ENCODE data around the gene TLE3.

Gene TLE3

GRCh38 chr15:70097321-70098152 is at the start of gene TLE3:
Gene TLE3 (minus strand): TSS chr15:70097917. CDS start chr15:70096798, 1,119 bp downstream.
- no peaks in the 10 kb centered on the region for H3K9me3 ChIP-seq (ENCODE audit: insufficient read depth, low read length)
- peaks cover 5% of the 10 kb centered on the region for H3K27me3 ChIP-seq (ENCODE audit: insufficient read depth, insufficient read length)
- peak within 1 kb of the TSS; percentile 96 for H3K9ac ChIP-seq (ENCODE audit: insufficient read length, low read depth)
- DNase-seq (ENCODE audit: low read depth, low spot score), result peak; percentile 96
- H3K4me3 ChIP-seq (ENCODE audit: insufficient read length, low read depth), result peak within 1 kb of the TSS; percentile 93
- no peak for TF ChIP-seq ZNF274 (IDR thresholded peaks at IDR 0.05; ENCODE audit: low read depth, low read length)
- no peak for TF ChIP-seq SUZ12 (IDR thresholded peaks at IDR 0.05; ENCODE audit: extremely low read depth, insufficient read depth, insufficient read length)
- TF ChIP-seq YY1 (IDR thresholded peaks at IDR 0.05; ENCODE audit: insufficient read depth, insufficient read length), result no peak
- peaks cover 32% of the 10 kb centered on the region for H3K36me3 ChIP-seq (ENCODE audit: insufficient read depth, insufficient read length, low read length)
- peaks cover 22% of the 10 kb centered on the region for H3K4me1 ChIP-seq (ENCODE audit: insufficient read depth, insufficient read length)

- Histone ChIP-seq H3K27me3 (ENCODE audit: insufficient read depth, insufficient read length) (no peaks in the 10 kb centered on the region), H3K4me1 (ENCODE audit: insufficient read depth, insufficient read length) (peaks cover 9% of the 10 kb centered on the region), H3K9ac (ENCODE audit: insufficient read length, low read depth) (no peak overlapping the region), H3K9me3 (ENCODE audit: insufficient read depth, low read length) (no peaks in the 10 kb centered on the region), H3K36me3 (ENCODE audit: insufficient read depth, insufficient read length, low read length) (no peaks in the 10 kb centered on the region), H3K4me3 (ENCODE audit: insufficient read length, low read depth) (no peak overlapping the region)
- DNase-seq (ENCODE audit: low read depth, low spot score), result no peak
- no peak for TF ChIP-seq YY1 (IDR thresholded peaks at IDR 0.05; ENCODE audit: insufficient read depth, insufficient read length)
- TF ChIP-seq ZNF274 (IDR thresholded peaks at IDR 0.05; ENCODE audit: low read depth, low read length), result no peak
- no peak for TF ChIP-seq SUZ12 (IDR thresholded peaks at IDR 0.05; ENCODE audit: extremely low read depth, insufficient read depth, insufficient read length)
These were observed 49.6 kb upstream of the TLE3 start for GRCh38 chr15:70147178-70147760.

- no peaks in the 10 kb centered on the region for H3K36me3 ChIP-seq (ENCODE audit: insufficient read depth, insufficient read length, low read length)
- DNase-seq (ENCODE audit: low read depth, low spot score), result no peak
- no peak overlapping the region for H3K9ac ChIP-seq (ENCODE audit: insufficient read length, low read depth)
- H3K4me1 ChIP-seq (ENCODE audit: insufficient read depth, insufficient read length), result peaks cover 9% of the 10 kb centered on the region
- TF ChIP-seq YY1 (IDR thresholded peaks at IDR 0.05; ENCODE audit: insufficient read depth, insufficient read length) (no peak), ZNF274 (IDR thresholded peaks at IDR 0.05; ENCODE audit: low read depth, low read length) (no peak), SUZ12 (IDR thresholded peaks at IDR 0.05; ENCODE audit: extremely low read depth, insufficient read depth, insufficient read length) (no peak)
- H3K9me3 ChIP-seq (ENCODE audit: insufficient read depth, low read length), result no peaks in the 10 kb centered on the region
- no peaks in the 10 kb centered on the region for H3K27me3 ChIP-seq (ENCODE audit: insufficient read depth, insufficient read length)
- no peak overlapping the region for H3K4me3 ChIP-seq (ENCODE audit: insufficient read length, low read depth)
These were observed 49.1 kb upstream of the TLE3 start for GRCh38 chr15:70146771-70147170.

- Histone ChIP-seq H3K27me3 (ENCODE audit: insufficient read depth, insufficient read length) (no peaks in the 10 kb centered on the region), H3K9me3 (ENCODE audit: insufficient read depth, low read length) (no peaks in the 10 kb centered on the region), H3K4me3 (ENCODE audit: insufficient read length, low read depth) (no peak overlapping the region), H3K9ac (ENCODE audit: insufficient read length, low read depth) (no peak overlapping the region), H3K36me3 (ENCODE audit: insufficient read depth, insufficient read length, low read length) (no peaks in the 10 kb centered on the region), H3K4me1 (ENCODE audit: insufficient read depth, insufficient read length) (peaks cover 9% of the 10 kb centered on the region)
- DNase-seq (ENCODE audit: low read depth, low spot score), result no peak
- TF ChIP-seq SUZ12 (IDR thresholded peaks at IDR 0.05; ENCODE audit: extremely low read depth, insufficient read depth, insufficient read length) (no peak), ZNF274 (IDR thresholded peaks at IDR 0.05; ENCODE audit: low read depth, low read length) (no peak), YY1 (IDR thresholded peaks at IDR 0.05; ENCODE audit: insufficient read depth, insufficient read length) (no peak)
These were observed 48.4 kb upstream of the TLE3 start for GRCh38 chr15:70146162-70146561.

- TF ChIP-seq SUZ12 (IDR thresholded peaks at IDR 0.05; ENCODE audit: extremely low read depth, insufficient read depth, insufficient read length) (no peak), ZNF274 (IDR thresholded peaks at IDR 0.05; ENCODE audit: low read depth, low read length) (no peak), YY1 (IDR thresholded peaks at IDR 0.05; ENCODE audit: insufficient read depth, insufficient read length) (no peak)
- Histone ChIP-seq H3K36me3 (ENCODE audit: insufficient read depth, insufficient read length, low read length) (no peaks in the 10 kb centered on the region), H3K9ac (ENCODE audit: insufficient read length, low read depth) (no peak overlapping the region), H3K27me3 (ENCODE audit: insufficient read depth, insufficient read length) (no peaks in the 10 kb centered on the region), H3K4me3 (ENCODE audit: insufficient read length, low read depth) (no peak overlapping the region), H3K4me1 (ENCODE audit: insufficient read depth, insufficient read length) (peaks cover 10% of the 10 kb centered on the region), H3K9me3 (ENCODE audit: insufficient read depth, low read length) (no peaks in the 10 kb centered on the region)
- no peak for DNase-seq (ENCODE audit: low read depth, low spot score)
These were observed 47.5 kb upstream of the TLE3 start for GRCh38 chr15:70145261-70145660.

GRCh38 chr15:70142322-70143191 is 44.8 kb upstream of the TLE3 start:
- Histone ChIP-seq H3K9ac (ENCODE audit: insufficient read length, low read depth) (no peak overlapping the region), H3K9me3 (ENCODE audit: insufficient read depth, low read length) (no peaks in the 10 kb centered on the region), H3K4me3 (ENCODE audit: insufficient read length, low read depth) (no peak overlapping the region), H3K4me1 (ENCODE audit: insufficient read depth, insufficient read length) (peaks cover 16% of the 10 kb centered on the region), H3K27me3 (ENCODE audit: insufficient read depth, insufficient read length) (peaks cover 5% of the 10 kb centered on the region), H3K36me3 (ENCODE audit: insufficient read depth, insufficient read length, low read length) (no peaks in the 10 kb centered on the region)
- DNase-seq (ENCODE audit: low read depth, low spot score), result no peak
- TF ChIP-seq ZNF274 (IDR thresholded peaks at IDR 0.05; ENCODE audit: low read depth, low read length) (no peak), YY1 (IDR thresholded peaks at IDR 0.05; ENCODE audit: insufficient read depth, insufficient read length) (no peak), SUZ12 (IDR thresholded peaks at IDR 0.05; ENCODE audit: extremely low read depth, insufficient read depth, insufficient read length) (no peak)

- peaks cover 16% of the 10 kb centered on the region for H3K4me1 ChIP-seq (ENCODE audit: insufficient read depth, insufficient read length)
- H3K9ac ChIP-seq (ENCODE audit: insufficient read length, low read depth), result no peak overlapping the region
- H3K4me3 ChIP-seq (ENCODE audit: insufficient read length, low read depth), result no peak overlapping the region
- no peak for DNase-seq (ENCODE audit: low read depth, low spot score)
- H3K9me3 ChIP-seq (ENCODE audit: insufficient read depth, low read length), result no peaks in the 10 kb centered on the region
- TF ChIP-seq SUZ12 (IDR thresholded peaks at IDR 0.05; ENCODE audit: extremely low read depth, insufficient read depth, insufficient read length) (no peak), ZNF274 (IDR thresholded peaks at IDR 0.05; ENCODE audit: low read depth, low read length) (no peak), YY1 (IDR thresholded peaks at IDR 0.05; ENCODE audit: insufficient read depth, insufficient read length) (no peak)
- H3K27me3 ChIP-seq (ENCODE audit: insufficient read depth, insufficient read length), result peaks cover 5% of the 10 kb centered on the region
- no peaks in the 10 kb centered on the region for H3K36me3 ChIP-seq (ENCODE audit: insufficient read depth, insufficient read length, low read length)
These were observed 44.3 kb upstream of the TLE3 start for GRCh38 chr15:70142072-70142321.
